ENCODE results near the gene KMT2B. TPM values are rescaled to one million over a fixed set of nuclear protein-coding genes. Genes with fewer than 3 reads are reported as not detected.

KMT2B gene
- total and polyA plus RNA-seq, 2 experiments from 2014 or later = 15.8 to 49.8 TPM

DNA sequence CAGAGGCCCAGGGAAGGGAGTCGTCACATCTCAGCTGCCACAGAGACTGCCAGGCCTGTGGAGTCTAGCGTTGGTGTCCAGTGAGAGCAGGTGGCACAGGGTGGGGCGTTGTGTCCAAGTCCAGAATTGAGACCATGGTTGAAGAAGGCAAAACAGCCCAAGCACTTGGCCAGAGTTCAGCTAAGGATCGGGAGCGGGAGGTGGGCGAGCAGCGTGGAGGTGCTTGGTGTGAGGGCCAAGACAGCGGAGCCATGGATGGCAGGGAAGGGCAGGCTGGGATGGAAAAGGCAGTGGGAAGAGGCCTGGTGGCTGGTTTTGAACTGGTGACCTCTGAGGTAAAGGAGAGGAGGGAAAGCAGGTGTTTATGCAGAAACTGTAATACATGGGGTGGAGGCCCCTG lies 16.5 kb downstream of the KMT2B start (continued):
- TF ChIP-seq, protein P1, sequence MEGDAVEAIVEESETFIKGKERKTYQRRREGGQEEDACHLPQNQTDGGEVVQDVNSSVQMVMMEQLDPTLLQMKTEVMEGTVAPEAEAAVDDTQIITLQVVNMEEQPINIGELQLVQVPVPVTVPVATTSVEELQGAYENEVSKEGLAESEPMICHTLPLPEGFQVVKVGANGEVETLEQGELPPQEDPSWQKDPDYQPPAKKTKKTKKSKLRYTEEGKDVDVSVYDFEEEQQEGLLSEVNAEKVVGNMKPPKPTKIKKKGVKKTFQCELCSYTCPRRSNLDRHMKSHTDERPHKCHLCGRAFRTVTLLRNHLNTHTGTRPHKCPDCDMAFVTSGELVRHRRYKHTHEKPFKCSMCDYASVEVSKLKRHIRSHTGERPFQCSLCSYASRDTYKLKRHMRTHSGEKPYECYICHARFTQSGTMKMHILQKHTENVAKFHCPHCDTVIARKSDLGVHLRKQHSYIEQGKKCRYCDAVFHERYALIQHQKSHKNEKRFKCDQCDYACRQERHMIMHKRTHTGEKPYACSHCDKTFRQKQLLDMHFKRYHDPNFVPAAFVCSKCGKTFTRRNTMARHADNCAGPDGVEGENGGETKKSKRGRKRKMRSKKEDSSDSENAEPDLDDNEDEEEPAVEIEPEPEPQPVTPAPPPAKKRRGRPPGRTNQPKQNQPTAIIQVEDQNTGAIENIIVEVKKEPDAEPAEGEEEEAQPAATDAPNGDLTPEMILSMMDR (conservative IDR thresholded peaks at IDR 0.05; ENCODE audit: low read depth in 2 of 2) = no peak
- TF ChIP-seq, protein P2, sequence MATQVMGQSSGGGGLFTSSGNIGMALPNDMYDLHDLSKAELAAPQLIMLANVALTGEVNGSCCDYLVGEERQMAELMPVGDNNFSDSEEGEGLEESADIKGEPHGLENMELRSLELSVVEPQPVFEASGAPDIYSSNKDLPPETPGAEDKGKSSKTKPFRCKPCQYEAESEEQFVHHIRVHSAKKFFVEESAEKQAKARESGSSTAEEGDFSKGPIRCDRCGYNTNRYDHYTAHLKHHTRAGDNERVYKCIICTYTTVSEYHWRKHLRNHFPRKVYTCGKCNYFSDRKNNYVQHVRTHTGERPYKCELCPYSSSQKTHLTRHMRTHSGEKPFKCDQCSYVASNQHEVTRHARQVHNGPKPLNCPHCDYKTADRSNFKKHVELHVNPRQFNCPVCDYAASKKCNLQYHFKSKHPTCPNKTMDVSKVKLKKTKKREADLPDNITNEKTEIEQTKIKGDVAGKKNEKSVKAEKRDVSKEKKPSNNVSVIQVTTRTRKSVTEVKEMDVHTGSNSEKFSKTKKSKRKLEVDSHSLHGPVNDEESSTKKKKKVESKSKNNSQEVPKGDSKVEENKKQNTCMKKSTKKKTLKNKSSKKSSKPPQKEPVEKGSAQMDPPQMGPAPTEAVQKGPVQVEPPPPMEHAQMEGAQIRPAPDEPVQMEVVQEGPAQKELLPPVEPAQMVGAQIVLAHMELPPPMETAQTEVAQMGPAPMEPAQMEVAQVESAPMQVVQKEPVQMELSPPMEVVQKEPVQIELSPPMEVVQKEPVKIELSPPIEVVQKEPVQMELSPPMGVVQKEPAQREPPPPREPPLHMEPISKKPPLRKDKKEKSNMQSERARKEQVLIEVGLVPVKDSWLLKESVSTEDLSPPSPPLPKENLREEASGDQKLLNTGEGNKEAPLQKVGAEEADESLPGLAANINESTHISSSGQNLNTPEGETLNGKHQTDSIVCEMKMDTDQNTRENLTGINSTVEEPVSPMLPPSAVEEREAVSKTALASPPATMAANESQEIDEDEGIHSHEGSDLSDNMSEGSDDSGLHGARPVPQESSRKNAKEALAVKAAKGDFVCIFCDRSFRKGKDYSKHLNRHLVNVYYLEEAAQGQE (IDR thresholded peaks at IDR 0.05; ENCODE audit: unreplicated experiment) = no peak
- TF ChIP-seq ZNF331 (CRISPR knock-in tag; IDR thresholded peaks at IDR 0.05; ENCODE audit: low read depth) (no peak), POLR2AphosphoS5 (IDR thresholded peaks at IDR 0.05; ENCODE audit: low read depth) (no peak), CREB1 (CRISPR knock-in tag; IDR thresholded peaks at IDR 0.05; ENCODE audit: low read depth) (no peak), JUNB (IDR thresholded peaks at IDR 0.05; ENCODE audit: unreplicated experiment) (no peak), STAT1 (IDR thresholded peaks at IDR 0.05; ENCODE audit: unreplicated experiment) (no peak), ZNF114 (CRISPR knock-in tag; IDR thresholded peaks at IDR 0.05) (no peak), EZH2phosphoT487 (IDR thresholded peaks at IDR 0.05; ENCODE audit: unreplicated experiment) (no peak)

- H3K79me2 ChIP-seq (replicated peaks; ENCODE audit: insufficient read depth) = no peaks in the 10 kb centered on the region
- no peaks in the 10 kb centered on the region for H3F3A ChIP-seq (replicated peaks; ENCODE audit: low read depth)
- peaks cover 5% of the 10 kb centered on the region for H3K27me3 Mint-ChIP-seq (ENCODE audit: insufficient read depth, low read depth, poor library complexity)
- H3K27ac Mint-ChIP-seq = no peak overlapping the region
- H3K4me1 Mint-ChIP-seq = no peaks in the 10 kb centered on the region
- ATAC-seq = no peak
- no peak overlapping the region; the same call in 2 of the 3 replicates for H3K4me3 Mint-ChIP-seq
- H2AFZ ChIP-seq = no peak overlapping the region
- no peaks in the 10 kb centered on the region; the same call in 1 of the 2 replicates for H3K4me1 ChIP-seq (ENCODE audit: insufficient read depth)
- H3K4me2 ChIP-seq = no peak overlapping the region
- no peaks in the 10 kb centered on the region for H3K27me3 ChIP-seq (ENCODE audit: insufficient read depth)
- H3K27ac ChIP-seq (ENCODE audit: low read depth) = no peak overlapping the region
- peaks cover 66% of the 10 kb centered on the region for H3K36me3 Mint-ChIP-seq (ENCODE audit: low read depth)
- no peaks in the 10 kb centered on the region for H3K9me2 ChIP-seq (ENCODE audit: insufficient read depth)
- no peaks in the 10 kb centered on the region; the same call in 2 of the 3 replicates for H3K9me3 Mint-ChIP-seq
- no peak overlapping the region for H3K4me3 ChIP-seq
- peaks cover 4% of the 10 kb centered on the region; the same call in 1 of the 2 replicates for H3K36me3 ChIP-seq (ENCODE audit: insufficient read depth)
- DNase-seq (ENCODE audit: low spot score) = no peak
- no peaks in the 10 kb centered on the region; the same call in 1 of the 2 replicates for H4K20me1 ChIP-seq (replicated peaks; ENCODE audit: insufficient read depth)
- no peak for TF ChIP-seq CREB1 (CRISPR knock-in tag; IDR thresholded peaks at IDR 0.05; ENCODE audit: low read depth)
- TF ChIP-seq STAT1 (IDR thresholded peaks at IDR 0.05; ENCODE audit: unreplicated experiment) = no peak
- no peak for TF ChIP-seq ZNF114 (CRISPR knock-in tag; IDR thresholded peaks at IDR 0.05)
- TF ChIP-seq, protein P2 (IDR thresholded peaks at IDR 0.05; ENCODE audit: unreplicated experiment) = no peak
- TF ChIP-seq, protein P1 (conservative IDR thresholded peaks at IDR 0.05; ENCODE audit: low read depth in 2 of 2) = no peak
- TF ChIP-seq EZH2 (IDR thresholded peaks at IDR 0.05; ENCODE audit: low read depth, unreplicated experiment) = no peak
- TF ChIP-seq, protein P3, sequence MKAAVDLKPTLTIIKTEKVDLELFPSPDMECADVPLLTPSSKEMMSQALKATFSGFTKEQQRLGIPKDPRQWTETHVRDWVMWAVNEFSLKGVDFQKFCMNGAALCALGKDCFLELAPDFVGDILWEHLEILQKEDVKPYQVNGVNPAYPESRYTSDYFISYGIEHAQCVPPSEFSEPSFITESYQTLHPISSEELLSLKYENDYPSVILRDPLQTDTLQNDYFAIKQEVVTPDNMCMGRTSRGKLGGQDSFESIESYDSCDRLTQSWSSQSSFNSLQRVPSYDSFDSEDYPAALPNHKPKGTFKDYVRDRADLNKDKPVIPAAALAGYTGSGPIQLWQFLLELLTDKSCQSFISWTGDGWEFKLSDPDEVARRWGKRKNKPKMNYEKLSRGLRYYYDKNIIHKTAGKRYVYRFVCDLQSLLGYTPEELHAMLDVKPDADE (IDR thresholded peaks at IDR 0.05) = no peak
- TF ChIP-seq ZNF331 (CRISPR knock-in tag; IDR thresholded peaks at IDR 0.05; ENCODE audit: low read depth) = no peak
- TF ChIP-seq EZH2phosphoT487 (IDR thresholded peaks at IDR 0.05; ENCODE audit: unreplicated experiment) = no peak
- TF ChIP-seq POLR2AphosphoS5 (IDR thresholded peaks at IDR 0.05; ENCODE audit: low read depth) = no peak
Measured at GRCh38 chr19:35734889-35735288, 17.1 kb downstream of the KMT2B start.
